ENCODE results near the gene STK36. TPM values are rescaled to one million over a fixed set of nuclear protein-coding genes. Genes with fewer than 3 reads are reported as not detected.
A peak's percentile ranks its signal among the peaks of the same experiment; 100 is the strongest.

Gene STK36
- 10 to 100 TPM; 13.1 to 19.3 TPM for total RNA-seq

- H3K9me3 Mint-ChIP-seq (ENCODE audit: low read depth): no peaks in the 10 kb centered on the region
- ATAC-seq (peak; percentile 98), DNase-seq (peak; percentile 90)
- peaks cover 22% of the 10 kb centered on the region for H3K4me1 Mint-ChIP-seq
- ChIA-PET POLR2A (interaction anchor here (0.9 to 1.9 kb wide), 4 partner anchors 12 to 39 kb away, joined by 3 to 17 read pairs (median 6); partner anchors contain the start of genes BCS1L, TTLL4 and ZNF142), CTCF (interaction anchor here (0.6 to 5.9 kb wide), 14 partner anchors 13 to 401 kb away, joined by 3 to 33 read pairs (median 4); partner anchors contain the start of genes AAMP, BCS1L, PNKD and ZNF142)
- peak within 1 kb of the TSS; percentile 87 for H3K27ac Mint-ChIP-seq
- H3K36me3 Mint-ChIP-seq (ENCODE audit: low read depth): peaks cover 5% of the 10 kb centered on the region
- intact Hi-C loops (cut with DNase I, micrococcal nuclease): loop anchor here (1.0 to 5.0 kb wide), 7 partner anchors 13 to 380 kb away; partner anchors contain the start of genes BCS1L (in 2 of the 2), ZNF142 (in 2 of the 2), CNOT9 (in 1 of the 2) and TMBIM1 (in 1 of the 2)
- no peaks in the 10 kb centered on the region for H3K27me3 Mint-ChIP-seq
- peak within 1 kb of the TSS; percentile 95 for H3K4me3 Mint-ChIP-seq
Measured at GRCh38 chr2:218671654-218672566, at the start of gene STK36, which contains the start of gene RNF25. Gene STK36, plus strand, starts transcription at chr2:218672086. Its CDS starts 744 bp downstream, at chr2:218672830. Gene RNF25, minus strand, starts transcription at chr2:218672002. Its CDS starts 32 bp downstream, at chr2:218671970.

- ATAC-seq: no peak
- CTCF ChIA-PET: interaction anchor here (0.6 kb wide), 1 partner anchor 463 kb away, joined by 3 read pairs; no protein-coding TSS in a partner anchor
- POLR2A ChIA-PET: no interaction called here
- DNase-seq: no peak
- Mint-ChIP-seq H3K9me3 (ENCODE audit: low read depth) (no peaks in the 10 kb centered on the region), H3K27ac (no peak overlapping the region), H3K4me3 (no peak overlapping the region), H3K36me3 (ENCODE audit: low read depth) (no peaks in the 10 kb centered on the region), H3K4me1 (no peaks in the 10 kb centered on the region), H3K27me3 (no peaks in the 10 kb centered on the region)
- intact Hi-C loops (cut with DNase I, micrococcal nuclease): no loop called here
Measured at GRCh38 chr2:218622606-218623365, 49.1 kb upstream of the STK36 start.

- Mint-ChIP-seq H3K27ac (no peak overlapping the region), H3K4me3 (no peak overlapping the region), H3K4me1 (peaks cover 3% of the 10 kb centered on the region), H3K9me3 (ENCODE audit: low read depth) (no peaks in the 10 kb centered on the region), H3K36me3 (ENCODE audit: low read depth) (no peaks in the 10 kb centered on the region), H3K27me3 (no peaks in the 10 kb centered on the region)
- intact Hi-C loops (cut with DNase I, micrococcal nuclease): no loop called here
- no peak for DNase-seq
- no peak for ATAC-seq
- ChIA-PET CTCF (interaction anchor here (0.6 kb wide), 1 partner anchor 463 kb away, joined by 3 read pairs; no protein-coding TSS in a partner anchor), POLR2A (no interaction called here)
Measured at GRCh38 chr2:218623366-218623705, 48.5 kb upstream of the STK36 start.

- intact Hi-C loops (cut with DNase I, micrococcal nuclease): no loop called here
- no peaks in the 10 kb centered on the region for H3K27me3 Mint-ChIP-seq
- CTCF ChIA-PET: interaction anchor here (0.7 to 1.2 kb wide), 2 partner anchors 10 to 23 kb away, joined by 3 to 4 read pairs; no protein-coding TSS in a partner anchor
Measured at GRCh38 chr2:218626369-218626768, 45.5 kb upstream of the STK36 start.

GRCh38 chr2:218627939-218628338 is 43.9 kb upstream of the STK36 start:
- CTCF ChIA-PET: interaction anchor here (0.8 to 1.7 kb wide), 3 partner anchors 20 to 116 kb away, joined by 3 to 6 read pairs (median 5); no protein-coding TSS in a partner anchor
- no peak for ATAC-seq

More at GRCh38 chr2:218626369-218626768, 45.5 kb upstream of the STK36 start:
- DNase-seq (no peak), ATAC-seq (no peak)
- no peak overlapping the region for H3K27ac Mint-ChIP-seq
- H3K9me3 Mint-ChIP-seq (ENCODE audit: low read depth): no peaks in the 10 kb centered on the region
- H3K4me3 Mint-ChIP-seq: no peak overlapping the region
- H3K36me3 Mint-ChIP-seq (ENCODE audit: low read depth): no peaks in the 10 kb centered on the region
- peaks cover 3% of the 10 kb centered on the region for H3K4me1 Mint-ChIP-seq
- POLR2A ChIA-PET: no interaction called here

DNA sequence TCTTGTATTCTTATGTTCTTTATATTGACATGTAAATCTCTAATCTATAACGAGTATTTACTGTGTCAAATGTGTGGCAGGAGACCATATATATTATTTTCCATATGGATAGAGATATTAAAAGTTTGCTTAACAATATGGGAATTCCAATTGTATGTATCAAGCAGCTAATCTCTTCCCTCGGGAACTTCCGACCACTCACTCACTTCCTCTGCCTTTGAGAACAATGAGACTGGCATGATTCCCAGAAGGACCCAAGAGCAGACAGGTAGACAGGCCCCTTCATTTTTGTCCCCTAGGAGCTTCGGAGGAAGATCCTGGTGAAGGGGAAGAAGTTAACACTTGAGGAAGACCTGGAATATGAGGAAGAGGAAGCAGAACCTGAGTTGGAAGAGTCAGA is 40.0 kb upstream of the STK36 start:
- no peak overlapping the region for H3K27ac Mint-ChIP-seq
- H3K4me1 Mint-ChIP-seq: peaks cover 3% of the 10 kb centered on the region
- no peaks in the 10 kb centered on the region for H3K27me3 Mint-ChIP-seq
- no peak overlapping the region for H3K4me3 Mint-ChIP-seq
- no peak for DNase-seq
- no peaks in the 10 kb centered on the region for H3K9me3 Mint-ChIP-seq (ENCODE audit: low read depth)
- intact Hi-C loops (cut with DNase I, micrococcal nuclease): no loop called here
- no peak for ATAC-seq
- ChIA-PET POLR2A (no interaction called here), CTCF (interaction anchor here (0.6 to 1.2 kb wide), 2 partner anchors 13 to 294 kb away, joined by 3 to 4 read pairs; no protein-coding TSS in a partner anchor)
- peaks cover 14% of the 10 kb centered on the region for H3K36me3 Mint-ChIP-seq (ENCODE audit: low read depth)

More at GRCh38 chr2:218627939-218628338, 43.9 kb upstream of the STK36 start:
- Mint-ChIP-seq H3K27me3 (no peaks in the 10 kb centered on the region), H3K4me1 (peaks cover 3% of the 10 kb centered on the region), H3K36me3 (ENCODE audit: low read depth) (no peaks in the 10 kb centered on the region), H3K27ac (no peak overlapping the region), H3K9me3 (ENCODE audit: low read depth) (no peaks in the 10 kb centered on the region), H3K4me3 (no peak overlapping the region)
- intact Hi-C loops (cut with DNase I, micrococcal nuclease): no loop called here
- DNase-seq: no peak
- POLR2A ChIA-PET: no interaction called here

DNA sequence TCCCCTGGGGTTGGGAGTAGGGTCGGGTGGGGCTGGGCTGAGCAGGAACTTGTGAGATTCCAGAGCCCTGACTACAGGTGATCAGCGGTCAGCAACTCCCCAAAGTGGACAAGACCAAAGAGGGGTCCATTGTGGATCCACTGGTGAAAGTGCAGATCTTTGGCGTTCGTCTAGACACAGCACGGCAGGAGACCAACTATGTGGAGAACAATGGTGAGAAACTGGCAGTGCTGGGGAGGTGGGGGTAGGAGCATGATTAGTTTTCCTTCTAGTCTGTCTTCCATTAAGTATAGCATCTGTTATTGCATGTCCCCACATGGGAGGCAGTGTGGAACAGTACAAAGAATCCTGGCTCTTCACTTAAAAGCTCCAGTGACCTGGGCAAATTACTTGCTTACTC is 36.2 kb upstream of the STK36 start:
- ChIA-PET CTCF (interaction anchor here (0.6 kb wide), 2 partner anchors 164 to 788 kb away, joined by 3 read pairs; no protein-coding TSS in a partner anchor), POLR2A (interaction anchor here (0.6 kb wide), 1 partner anchor 20 kb away, joined by 8 read pairs; no protein-coding TSS in a partner anchor)
- intact Hi-C loops (cut with DNase I, micrococcal nuclease): no loop called here
- H3K27ac Mint-ChIP-seq: no peak overlapping the region
- no peaks in the 10 kb centered on the region for H3K9me3 Mint-ChIP-seq (ENCODE audit: low read depth)
- no peaks in the 10 kb centered on the region for H3K4me1 Mint-ChIP-seq
- no peaks in the 10 kb centered on the region for H3K27me3 Mint-ChIP-seq
- peaks cover 46% of the 10 kb centered on the region for H3K36me3 Mint-ChIP-seq (ENCODE audit: low read depth)
- ATAC-seq (no peak), DNase-seq (no peak)
- no peak overlapping the region for H3K4me3 Mint-ChIP-seq

DNA sequence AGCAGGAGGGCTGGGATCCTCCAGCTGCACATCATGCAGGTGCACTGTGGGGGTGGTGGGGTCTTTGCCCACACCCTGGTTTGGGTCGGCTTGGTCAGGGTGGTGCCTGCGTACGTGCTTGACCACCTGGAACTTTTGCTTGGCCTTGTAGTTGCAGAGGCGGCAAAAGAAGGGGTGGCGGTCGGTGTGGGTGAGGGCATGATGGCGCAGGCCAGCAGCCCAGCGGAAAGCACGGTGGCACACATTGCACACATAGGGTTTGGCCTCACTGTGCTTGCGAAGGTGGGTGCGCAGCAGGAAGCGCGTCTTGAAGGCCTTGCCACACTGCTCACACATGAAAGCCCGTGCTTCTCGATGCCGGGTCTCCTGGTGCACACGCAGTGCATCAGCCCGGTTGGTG is 33.5 kb upstream of the STK36 start:
- no peak for DNase-seq
- ChIA-PET POLR2A (no interaction called here), CTCF (no interaction called here)
- Mint-ChIP-seq H3K4me1 (no peaks in the 10 kb centered on the region), H3K27ac (no peak overlapping the region), H3K36me3 (ENCODE audit: low read depth) (peaks cover 46% of the 10 kb centered on the region), H3K9me3 (ENCODE audit: low read depth) (no peaks in the 10 kb centered on the region), H3K27me3 (no peaks in the 10 kb centered on the region), H3K4me3 (no peak overlapping the region)
- no peak for ATAC-seq
- intact Hi-C loops (cut with DNase I, micrococcal nuclease): no loop called here

- Mint-ChIP-seq H3K4me1 (no peaks in the 10 kb centered on the region), H3K4me3 (no peak overlapping the region), H3K9me3 (ENCODE audit: low read depth) (no peaks in the 10 kb centered on the region), H3K27ac (no peak overlapping the region), H3K36me3 (ENCODE audit: low read depth) (peaks cover 52% of the 10 kb centered on the region), H3K27me3 (no peaks in the 10 kb centered on the region)
- intact Hi-C loops (cut with DNase I, micrococcal nuclease): no loop called here
- no peak for ATAC-seq
- POLR2A ChIA-PET: interaction anchor here (0.6 kb wide), 1 partner anchor 38 kb away, joined by 4 read pairs; no protein-coding TSS in a partner anchor
- CTCF ChIA-PET: interaction anchor here (2.2 kb wide), 1 partner anchor 11 kb away, joined by 4 read pairs; no protein-coding TSS in a partner anchor
- no peak for DNase-seq
Measured at GRCh38 chr2:218642121-218642656, 29.7 kb upstream of the STK36 start.

GRCh38 chr2:218642786-218643185 is 29.1 kb upstream of the STK36 start:
- intact Hi-C loops (cut with DNase I, micrococcal nuclease): no loop called here
- CTCF ChIA-PET: no interaction called here
- ATAC-seq: no peak
- no peak overlapping the region for H3K4me3 Mint-ChIP-seq
- POLR2A ChIA-PET: no interaction called here
- H3K4me1 Mint-ChIP-seq: peaks cover 5% of the 10 kb centered on the region
- H3K9me3 Mint-ChIP-seq (ENCODE audit: low read depth): no peaks in the 10 kb centered on the region
- H3K27ac Mint-ChIP-seq: no peak overlapping the region
- H3K36me3 Mint-ChIP-seq (ENCODE audit: low read depth): peaks cover 53% of the 10 kb centered on the region
- no peaks in the 10 kb centered on the region for H3K27me3 Mint-ChIP-seq
- no peak for DNase-seq

Data from activated CD4-positive, alpha-beta T cell treated with anti-CD3 and anti-CD28 coated beads for 36 hours (primary cell).